Hippocampal formation (tissue), 2 donors: ENCODE results near the gene DAAM1.

Experiments used
- DNase-seq, 2 donors: peaks; one replicate each; lab custom pipeline; 2025; lab: John Stamatoyannopoulos, UW

The DAAM1 gene

DNA sequence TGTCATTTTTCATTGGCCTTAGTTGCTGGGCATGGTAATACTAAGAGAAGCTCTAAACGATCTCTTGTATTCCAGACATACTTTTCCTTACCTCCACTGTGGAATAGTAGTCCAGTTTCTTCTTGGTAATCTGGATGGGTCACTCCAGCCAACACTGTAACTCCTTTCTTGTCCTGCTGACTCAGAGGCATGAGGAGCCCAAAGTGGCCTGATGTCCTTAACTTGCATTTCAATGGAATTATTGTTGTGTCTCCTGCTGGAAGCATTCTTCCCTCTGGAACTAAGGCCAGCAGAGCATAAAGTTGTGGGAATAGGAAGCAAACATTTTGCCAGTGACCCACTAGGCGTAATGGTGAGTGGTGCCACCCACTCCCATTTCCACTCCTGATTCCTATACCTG is 33.1 kb downstream of the DAAM1 start:
- DNase-seq = no peak

DNA sequence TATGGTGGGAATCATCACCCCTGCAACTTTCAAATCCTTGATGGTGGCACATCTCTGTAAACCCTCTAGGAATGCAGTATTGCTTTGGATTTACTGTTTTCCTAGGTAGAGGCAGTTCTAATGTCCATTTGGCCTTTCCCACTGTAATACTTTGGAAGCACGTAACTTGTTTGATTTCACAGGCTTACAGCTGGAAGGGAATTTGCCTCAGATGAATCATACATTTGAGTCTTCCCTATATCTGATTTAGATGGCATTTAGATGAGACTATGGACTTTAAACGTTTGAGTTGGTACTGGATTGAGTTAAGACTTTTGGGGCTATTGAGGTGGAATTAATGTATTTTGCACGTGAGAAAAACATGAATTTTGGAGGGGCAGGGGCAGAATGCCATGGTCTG is 35.9 kb downstream of the DAAM1 start:
- DNase-seq = no peak

DNA sequence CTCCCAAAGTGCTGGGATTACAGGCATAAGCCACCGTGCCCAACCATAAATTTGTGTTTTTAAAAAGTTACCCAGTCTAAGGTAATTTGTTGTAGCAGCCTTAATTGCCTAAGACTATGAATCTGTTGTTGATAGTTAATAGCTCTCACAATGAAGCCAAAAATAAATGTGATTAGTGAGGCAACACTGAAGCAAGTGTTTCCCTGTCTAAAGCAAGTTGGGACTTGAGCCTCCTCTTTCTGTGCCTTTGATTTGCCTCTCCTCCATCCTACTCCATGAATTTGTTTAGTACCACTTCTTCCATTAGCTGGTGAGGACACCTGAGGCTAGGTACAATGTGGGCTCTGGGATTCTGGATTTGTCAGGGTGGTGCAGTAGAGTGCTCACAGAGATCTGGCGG is 36.8 kb downstream of the DAAM1 start:
- no peak for DNase-seq

DNA sequence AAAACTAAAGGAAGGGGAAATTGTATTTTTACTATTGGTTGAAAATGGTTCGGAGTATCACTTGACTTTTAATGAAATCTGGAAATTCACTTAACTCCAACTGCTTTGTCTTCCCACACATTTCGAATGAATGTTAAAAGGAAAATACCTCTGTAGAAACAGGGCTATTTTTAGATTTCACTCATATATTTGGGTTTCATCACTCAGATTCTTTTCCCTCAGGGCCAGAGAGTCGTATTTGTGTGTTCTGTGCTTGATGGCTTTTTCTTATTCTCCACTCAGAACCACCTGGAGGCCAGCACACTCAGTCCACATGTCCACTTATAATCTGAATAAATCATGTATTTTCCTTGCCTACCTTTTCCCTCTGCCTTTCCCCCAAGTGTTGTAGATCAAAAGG is 40.0 kb downstream of the DAAM1 start:
- DNase-seq = no peak

DNA sequence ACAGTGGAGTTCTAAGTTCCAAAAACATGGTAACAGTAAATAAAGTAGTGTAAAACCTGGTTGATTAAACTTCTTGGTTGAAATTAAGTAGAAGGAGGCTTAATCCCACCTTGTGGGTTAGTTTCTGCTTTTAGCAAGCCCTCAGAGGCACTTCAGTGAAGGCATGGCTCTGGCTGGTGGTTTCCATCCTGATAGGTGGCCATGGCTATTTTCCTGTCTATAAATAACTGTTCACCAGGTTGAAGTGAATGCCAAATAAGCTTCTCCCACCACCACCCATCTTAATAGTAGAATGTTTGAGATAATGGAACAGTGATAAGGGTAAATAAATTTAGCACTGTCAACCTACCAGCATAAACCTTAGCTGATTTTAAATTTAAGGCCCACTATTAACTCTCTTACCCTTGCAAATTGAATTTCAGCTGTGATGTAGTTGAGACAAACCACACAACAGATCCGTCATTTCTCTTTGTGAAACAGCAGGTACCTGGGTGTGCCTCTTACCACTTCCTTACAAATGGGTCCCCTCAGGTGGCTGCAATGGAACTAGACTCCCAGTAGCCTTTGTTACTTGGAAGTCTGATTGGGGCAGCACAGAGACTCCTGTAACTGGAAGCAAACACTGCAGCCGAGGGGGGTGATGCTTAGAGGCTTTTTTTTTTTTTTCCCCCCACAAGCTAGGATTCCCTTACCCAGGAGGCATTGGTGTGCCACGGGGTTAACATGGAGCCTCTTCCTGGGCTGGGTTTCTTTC is 41.4 kb downstream of the DAAM1 start:
- no peak for DNase-seq

DNA sequence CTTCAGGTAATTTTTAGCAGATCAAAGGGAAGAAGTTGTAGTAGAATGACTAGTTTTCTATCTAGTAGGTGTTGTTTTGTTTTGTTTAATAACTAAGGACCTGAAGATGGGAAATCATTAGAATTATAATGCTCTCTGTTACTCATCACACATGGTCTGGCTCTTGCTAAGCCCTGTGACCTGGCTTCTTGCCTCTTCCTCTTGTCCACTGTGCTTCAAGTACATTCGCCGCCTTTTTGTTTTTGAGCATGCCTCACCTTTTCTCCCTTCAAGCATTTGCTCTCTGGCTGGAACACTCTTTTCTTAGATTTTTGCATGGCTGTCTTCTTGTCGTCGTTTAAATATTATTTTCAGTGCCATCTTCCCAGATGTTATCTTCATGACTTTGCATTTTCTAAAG is 47.7 kb downstream of the DAAM1 start:
- DNase-seq = no peak

DNA sequence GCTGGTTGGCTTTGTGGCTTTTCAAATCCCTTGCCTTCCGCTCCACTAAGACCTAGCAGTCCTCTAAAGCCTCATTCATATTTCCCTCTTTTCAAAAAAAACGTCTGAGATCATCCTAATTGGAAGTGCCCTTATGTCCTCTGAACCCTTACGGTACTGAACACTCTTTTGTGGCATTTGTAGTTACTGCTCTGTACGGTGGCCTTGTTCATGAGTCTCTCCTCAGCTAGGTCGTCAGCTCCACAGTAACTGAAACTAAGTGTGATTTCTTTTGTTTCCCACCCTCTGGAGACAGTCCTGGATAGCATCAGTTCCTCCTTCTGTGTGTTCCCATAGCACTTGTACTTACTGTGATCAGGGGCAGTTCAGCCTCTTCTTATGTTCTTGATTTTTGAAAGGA is 49.7 kb downstream of the DAAM1 start:
- DNase-seq = no peak

DNA sequence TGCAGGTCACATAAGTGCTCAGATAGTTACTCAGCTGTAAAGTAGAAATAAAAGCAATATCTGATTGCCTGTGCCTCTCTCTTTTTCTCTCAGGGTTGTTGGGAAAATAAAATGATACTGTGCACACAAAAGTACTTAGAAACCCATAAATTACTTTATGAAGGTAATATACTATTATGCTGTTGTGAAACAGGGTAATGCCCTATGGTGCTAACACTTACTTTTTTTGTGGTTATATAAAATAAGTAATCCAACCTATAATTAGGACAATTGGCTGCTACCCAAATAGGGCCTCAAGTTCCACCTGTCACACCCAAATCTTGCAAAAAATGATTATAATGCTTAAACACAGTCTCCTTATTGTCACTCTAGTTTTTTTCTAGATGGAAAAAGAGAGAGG is 50.6 kb downstream of the DAAM1 start:
- DNase-seq = no peak

DNA sequence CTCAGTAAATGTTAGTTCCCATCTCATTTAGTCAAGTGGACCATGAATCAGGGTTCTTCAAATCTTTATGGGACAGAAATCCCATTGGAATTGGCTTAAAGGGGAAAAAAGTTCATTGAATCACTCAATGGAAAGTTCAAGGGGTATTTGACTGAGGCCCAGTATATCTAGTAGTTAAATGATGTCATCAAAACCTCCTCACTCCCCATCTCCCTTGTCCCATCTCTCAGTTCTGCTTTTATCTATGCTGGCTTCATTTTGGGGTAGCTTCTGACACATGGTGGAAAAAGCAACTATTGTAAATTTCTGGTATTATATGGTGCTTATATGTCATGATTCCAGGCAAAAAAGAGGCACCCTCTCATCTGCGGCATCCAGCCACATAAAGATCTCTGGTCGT is 51.9 kb downstream of the DAAM1 start:
- DNase-seq = no peak

DNA sequence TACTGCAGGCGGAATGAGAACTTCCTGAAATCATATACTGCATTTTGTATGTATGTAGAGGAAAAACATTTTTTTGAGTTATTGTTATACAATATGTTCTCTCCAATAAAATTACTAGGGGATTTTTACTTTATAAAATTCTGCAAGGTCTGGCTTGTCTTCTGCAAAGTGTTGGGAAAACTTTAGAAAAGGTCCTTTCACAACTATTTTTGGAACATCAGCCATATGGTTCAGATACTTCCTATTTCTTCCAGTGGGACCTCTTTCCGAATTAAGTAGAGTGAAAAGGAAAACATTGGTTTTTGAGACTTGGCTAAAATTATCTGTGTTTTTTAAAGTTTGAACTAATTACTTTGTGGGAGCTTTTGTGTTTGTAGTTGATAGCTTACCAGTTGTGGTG is 52.7 kb downstream of the DAAM1 start:
- no peak for DNase-seq

DNA sequence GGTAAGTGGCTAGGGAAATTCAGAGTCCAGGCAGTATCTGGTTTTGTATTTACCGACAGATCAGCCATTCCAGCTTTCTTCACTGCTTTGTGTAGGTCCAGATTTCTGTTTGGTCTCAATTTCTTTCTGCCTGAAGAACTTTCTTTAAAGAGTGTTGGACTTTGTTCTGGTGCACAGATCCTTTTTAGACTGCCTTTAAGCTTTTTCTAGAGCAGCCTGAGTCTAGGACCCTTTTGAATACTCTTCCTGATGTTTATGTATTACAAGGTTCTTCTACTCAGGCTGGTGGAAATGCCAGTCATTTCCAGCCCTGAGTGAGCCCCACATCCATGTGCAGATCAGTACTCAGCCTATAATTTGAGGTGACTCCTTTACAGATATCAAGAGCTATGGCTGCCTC is 54.7 kb downstream of the DAAM1 start:
- no peak for DNase-seq

DNA sequence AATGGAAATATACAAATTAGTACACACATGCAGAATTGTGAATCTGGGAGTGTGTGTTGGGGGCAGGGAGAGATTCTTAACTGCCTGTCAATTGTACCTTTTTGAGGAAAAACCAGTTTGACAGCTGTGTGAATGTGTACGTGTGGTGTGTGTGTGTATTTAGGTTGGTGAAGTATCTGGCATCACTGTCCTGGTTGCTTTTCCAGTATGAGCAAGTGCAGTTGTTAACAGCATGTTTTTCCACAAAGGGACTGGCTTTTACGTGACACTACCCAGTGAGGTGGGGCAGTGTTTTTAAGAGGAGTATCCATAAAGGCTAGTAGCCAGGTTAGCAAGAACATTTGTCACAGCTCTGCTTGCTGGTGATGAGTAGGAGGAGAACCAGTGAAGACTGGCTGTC is 56.1 kb downstream of the DAAM1 start:
- DNase-seq = no peak

DNA sequence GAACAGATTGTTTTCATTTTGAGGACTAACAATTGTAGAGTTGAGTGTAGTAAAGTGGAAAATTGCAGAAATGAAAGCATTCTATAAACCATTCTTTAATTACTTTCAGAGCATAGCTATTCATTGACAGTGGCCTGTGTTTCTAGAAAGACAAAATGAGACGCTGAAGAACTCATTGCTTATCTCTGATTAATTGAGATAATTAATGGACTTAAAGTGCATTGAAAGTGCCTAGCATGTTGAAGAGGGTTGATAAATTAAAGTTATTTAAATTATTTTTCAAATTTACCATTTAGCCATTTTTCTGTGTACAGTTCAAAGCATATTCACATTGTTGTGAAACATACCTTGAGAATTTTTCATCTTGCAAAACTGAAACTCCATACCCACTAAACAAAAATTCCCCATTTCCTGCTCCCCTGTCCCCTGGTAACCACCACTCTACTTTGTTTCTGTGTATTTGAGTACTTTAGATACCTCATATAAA is 57.4 kb downstream of the DAAM1 start:
- no peak for DNase-seq

DNA sequence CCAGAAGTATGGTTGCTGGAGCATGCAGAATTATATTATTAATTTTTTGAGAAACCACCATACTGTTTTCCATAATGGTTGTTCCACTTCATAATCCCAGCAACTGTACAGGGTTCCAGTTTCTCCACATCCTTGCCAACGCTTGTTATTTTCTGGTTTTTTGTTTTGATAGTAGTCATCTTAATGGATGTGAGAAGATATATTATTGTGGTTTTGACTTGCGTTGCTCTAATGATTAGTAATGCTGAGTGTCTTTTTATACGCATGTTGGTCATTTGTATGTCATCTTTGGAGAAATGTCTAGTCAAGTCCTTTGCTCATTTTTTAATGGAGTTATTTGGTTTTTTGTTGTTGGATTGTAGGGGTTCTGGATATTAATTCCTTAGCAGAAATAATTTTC is 58.1 kb downstream of the DAAM1 start:
- DNase-seq = no peak

DNA sequence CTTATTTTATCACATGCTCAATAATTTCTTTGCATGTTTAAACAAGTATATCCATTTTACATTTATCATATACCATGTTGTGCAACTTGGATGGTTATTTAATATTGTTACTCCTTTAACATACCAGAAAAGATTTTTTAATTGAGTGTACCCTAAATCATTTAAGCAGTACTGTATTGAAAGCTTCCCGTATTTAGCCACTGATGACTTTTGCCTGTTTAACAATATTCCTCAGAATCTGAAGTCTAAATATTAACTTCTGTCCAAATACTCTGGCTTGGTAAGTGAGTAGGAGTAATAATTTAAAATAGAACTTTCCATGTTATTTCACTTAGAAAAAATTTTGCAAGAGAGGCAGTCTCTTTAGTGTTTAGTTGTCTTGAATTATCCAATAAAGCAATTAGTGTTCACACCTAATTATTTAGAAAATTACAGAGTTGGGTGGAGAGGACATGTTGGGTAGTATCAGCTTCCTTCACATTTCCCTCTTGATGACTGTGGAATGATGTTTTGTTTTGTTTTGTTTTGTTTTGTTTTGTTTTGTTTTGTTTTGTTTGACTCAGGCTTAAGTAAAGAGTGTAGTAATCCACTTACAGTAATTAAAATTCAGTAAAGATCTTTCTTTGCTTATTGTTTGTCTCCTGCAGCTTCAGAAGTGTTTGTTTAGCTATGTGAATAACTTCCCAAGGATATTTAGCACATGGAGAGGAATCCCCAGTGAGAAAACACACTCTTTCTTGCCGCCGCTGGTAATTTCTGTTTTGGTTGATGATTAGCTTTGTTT is 59.5 kb downstream of the DAAM1 start:
- DNase-seq = no peak

DNA sequence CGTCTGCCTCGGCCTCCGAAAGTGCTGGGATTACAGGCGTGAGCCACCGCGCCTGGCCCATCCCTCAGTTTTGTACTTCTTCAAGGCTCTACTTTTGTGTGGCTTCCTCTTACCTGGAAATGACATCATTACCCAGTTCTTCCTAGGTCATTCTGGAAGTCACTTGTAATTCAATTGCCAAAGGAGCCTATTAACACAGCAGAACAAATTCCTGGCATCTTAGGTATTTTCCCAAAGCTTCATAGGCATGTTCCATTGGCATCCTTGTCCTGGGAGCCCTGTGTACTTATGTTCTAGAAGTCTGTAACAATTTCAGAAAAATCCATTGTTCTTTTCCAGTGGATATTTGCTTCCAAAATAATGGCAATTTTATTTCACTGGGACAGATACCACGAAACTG is 60.6 kb downstream of the DAAM1 start:
- no peak for DNase-seq

DNA sequence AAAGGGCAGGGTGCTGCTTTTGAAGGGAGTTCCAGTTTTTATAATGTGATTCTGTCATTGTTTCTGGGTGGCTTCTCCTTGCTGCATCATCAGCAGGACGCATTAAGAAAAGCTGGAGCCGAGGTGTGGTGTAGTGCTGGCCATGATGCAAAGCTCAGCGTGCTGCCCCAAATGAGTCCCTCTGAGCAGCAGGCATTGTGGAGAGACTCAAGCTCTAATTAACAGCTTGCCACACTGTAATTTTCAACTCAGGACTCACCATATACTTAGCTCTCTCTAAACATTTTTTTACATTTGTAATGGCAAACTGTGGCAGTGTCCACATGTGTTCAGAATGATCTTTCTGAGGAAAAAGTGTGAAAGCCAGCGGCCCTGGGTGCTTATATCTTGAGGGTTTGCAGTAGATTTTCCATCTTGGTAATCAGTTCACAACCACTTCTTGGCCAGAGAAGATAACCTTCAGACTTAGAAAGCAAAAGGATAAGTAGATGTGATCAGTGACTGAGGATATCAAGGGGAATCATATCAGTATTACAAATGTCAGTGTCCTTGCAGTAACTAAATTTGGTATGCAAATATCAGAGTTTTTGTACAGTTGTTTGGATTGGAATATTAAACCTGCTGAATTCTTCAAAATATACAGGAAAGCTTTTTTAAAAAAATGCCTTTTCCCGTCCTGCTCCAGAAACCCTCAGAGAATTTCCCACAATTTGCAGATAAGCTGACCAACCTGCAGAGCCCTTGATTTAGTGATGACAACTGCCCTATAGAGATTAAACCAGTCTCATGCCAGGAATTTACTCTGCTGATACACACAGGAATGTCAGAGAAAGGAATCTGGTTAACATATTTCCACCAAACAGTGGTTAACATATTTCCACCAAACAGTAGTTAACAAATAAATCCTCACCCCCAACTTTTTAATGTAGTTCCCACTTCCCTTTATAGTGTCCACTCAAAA is 63.6 kb downstream of the DAAM1 start:
- no peak for DNase-seq

DNA sequence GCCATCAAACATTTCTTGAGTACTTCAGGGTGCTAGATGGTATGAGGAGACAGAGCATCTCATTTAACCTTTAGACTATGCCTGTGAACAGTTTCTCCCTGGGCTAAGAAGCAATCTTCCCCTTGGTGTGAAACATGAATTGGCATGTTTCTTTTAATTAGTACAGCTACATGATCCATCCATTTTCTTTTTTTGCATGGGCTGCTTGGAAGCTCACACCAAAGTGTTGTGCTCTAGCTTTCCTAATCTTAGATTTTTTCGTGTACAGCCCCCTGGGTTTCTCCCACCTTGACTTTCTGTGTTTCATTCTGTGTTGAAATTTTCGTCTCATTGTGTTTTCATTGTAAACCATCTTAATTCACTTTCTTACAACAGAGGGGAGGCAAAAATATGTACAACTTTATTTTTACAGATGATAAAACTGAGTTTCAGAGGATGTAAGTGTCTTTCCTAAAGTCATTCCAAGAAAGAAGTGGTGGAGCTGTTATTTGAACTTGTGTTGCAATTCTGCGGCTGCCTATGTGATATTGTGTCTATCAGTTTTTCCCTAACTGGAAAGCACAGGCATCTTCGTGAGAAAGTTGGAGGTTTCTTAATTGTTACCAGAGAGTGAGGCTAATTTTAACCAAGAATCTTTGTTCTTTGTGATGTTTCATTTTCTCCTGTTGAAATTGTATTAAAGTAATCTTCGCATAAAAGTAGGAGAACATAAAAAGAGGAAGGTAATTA is 64.5 kb downstream of the DAAM1 start:
- DNase-seq = no peak

DNA sequence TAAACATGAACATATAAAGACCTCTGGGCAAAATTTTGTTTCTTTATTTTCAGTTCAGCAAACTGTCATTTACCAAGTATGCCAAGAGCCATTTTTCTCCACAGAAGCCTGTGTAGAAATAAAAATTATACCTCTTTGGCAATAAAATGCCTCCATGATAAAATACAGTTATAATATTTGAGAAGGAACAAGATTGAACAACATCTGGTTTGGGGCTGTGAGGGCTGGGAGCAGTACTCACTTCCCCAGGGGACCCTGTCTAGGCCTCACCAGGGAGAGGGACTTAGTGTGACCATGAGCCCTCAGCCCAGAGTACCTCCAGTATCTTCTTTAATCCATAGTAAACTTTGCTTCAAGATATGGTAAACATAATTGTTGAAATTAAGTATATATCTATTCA is 65.1 kb downstream of the DAAM1 start:
- DNase-seq = no peak

DNA sequence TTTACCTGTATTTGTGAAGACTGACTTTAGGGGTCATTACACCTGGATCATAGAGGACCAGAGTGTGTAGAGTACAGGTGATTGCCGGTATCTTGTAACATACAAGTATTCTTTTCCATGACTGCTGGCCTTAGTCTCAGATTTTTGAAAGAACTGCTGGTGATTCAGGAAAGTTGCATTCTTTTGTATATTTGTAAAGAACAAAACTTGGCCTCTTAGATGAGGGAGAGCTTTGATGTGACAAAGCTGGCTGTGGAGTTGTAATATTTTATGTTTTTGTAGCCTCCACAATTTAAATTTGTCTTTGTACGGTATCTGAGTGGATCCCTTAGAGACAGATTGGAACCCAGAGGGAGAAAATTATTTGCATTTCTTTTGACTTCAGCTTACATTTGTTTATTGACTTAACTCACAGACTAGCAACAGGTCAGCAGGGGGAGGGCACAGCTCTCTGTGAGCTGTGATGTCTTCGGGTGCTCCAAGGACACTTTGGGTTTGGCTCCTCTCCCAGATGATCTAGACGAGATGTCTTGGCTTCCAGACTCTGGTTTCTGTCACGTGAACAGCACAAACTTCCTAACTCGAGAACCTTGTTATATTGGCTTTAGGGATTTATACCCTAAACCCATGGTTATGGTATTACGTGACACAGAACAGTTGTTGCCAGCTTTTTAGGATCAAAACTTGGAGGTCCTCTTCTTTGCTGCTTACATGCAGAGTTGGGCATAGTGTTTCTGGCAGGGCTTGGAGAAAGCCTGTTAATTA is 65.9 kb downstream of the DAAM1 start:
- DNase-seq = peak in 1 of 2 donors; percentile 17
